Melanocyte of skin (primary cell): Measurements from ENCODE around the gene ZFP92. TPM values are rescaled to one million over a fixed set of nuclear protein-coding genes. Genes with fewer than 3 reads are reported as not detected.

Experiments
- small RNA-seq, 2 donors: library from RNA; depleted of rRNA; stranded (forward); fragments of <200 nt; gene quantifications; one replicate each; pipeline ENCODE3, GENCODE V24; 2012
- total RNA-seq, 2 donors: library from RNA; depleted of rRNA; stranded (reverse); fragments of >200 nt; gene quantifications; 2 replicates each; pipeline ENCODE4 v1.2.3, GENCODE V29; 2012

ZFP92 gene
- under 1 TPM; under 0.01 to 0.67 TPM for total RNA-seq

GRCh38 chrX:153411255-153411987 lies at the start of gene ZFP92:
Gene ZFP92, plus strand, starts transcription at chrX:153411472. Its CDS starts 6,851 bp downstream, at chrX:153418323.

GRCh38 chrX:153401133-153401764 lies 10.0 kb upstream of the ZFP92 start, which contains the start of gene PNMA6E:
Gene PNMA6E, minus strand, starts transcription at chrX:153401350. Its CDS starts 2,501 bp downstream, at chrX:153398849.

GRCh38 chrX:153445856-153446635 lies 34.8 kb downstream of the ZFP92 start, which contains the start of gene TREX2:
Gene TREX2, minus strand, starts transcription at chrX:153446056. Its CDS starts 626 bp downstream, at chrX:153445430.

Small RNA genes lying within 50 kb of the gene (small RNA-seq; reads per million reads assigned to genes)
- gene RN7SL667P = 0 reads per million in 2 donors

Other genes with a start within 250 kb of the ZFP92 start
- not detected for gene MAGEA1, start 232.2 kb upstream of the ZFP92 start, total RNA-seq
- gene PNMA6F, start 89.7 kb upstream of the ZFP92 start, total RNA-seq = not detected
- 1 to 10 TPM; 3.8 to 7.7 TPM for gene ZNF275, start 77.3 kb upstream of the ZFP92 start, total RNA-seq
- not detected for gene PNMA6E, start 10.1 kb upstream of the ZFP92 start, total RNA-seq
- gene TREX2, start 34.6 kb downstream of the ZFP92 start, total RNA-seq = 1 to 10 TPM; 1.3 to 1.4 TPM
- gene HAUS7, start 59.1 kb downstream of the ZFP92 start, total RNA-seq = 10 to 100 TPM; 13.4 to 23.3 TPM
- not detected for gene BGN, start 83.5 kb downstream of the ZFP92 start, total RNA-seq
- not detected for gene ATP2B3, start 106.2 kb downstream of the ZFP92 start, total RNA-seq
- 10 to 100 TPM; 36.5 to 41.3 TPM for gene CCNQ, start 187.7 kb downstream of the ZFP92 start, total RNA-seq
- gene DUSP9, start 235.7 kb downstream of the ZFP92 start, total RNA-seq = 1 to 10 TPM; 2.3 to 4.1 TPM